Activated CD4-positive, alpha-beta memory T cell treated with anti-CD3 and anti-CD28 coated beads for 36 hours (primary cell): ENCODE results near the gene FOXL1. TPM values are rescaled to one million over a fixed set of nuclear protein-coding genes. Genes with fewer than 3 reads are reported as not detected.
A peak's percentile ranks its signal among the peaks of the same experiment; 100 is the strongest.

Experiments used
- CTCF ChIA-PET: fragments of 350-600 bp; sonication (Branson Sonifier 250); formaldehyde crosslinking; loops from one replicate; lab custom pipeline; 2021; ENCODE audit warnings: antibody characterized with exemption, inconsistent platforms; lab: Charles Lee
- POLR2A ChIA-PET: fragments of 350-600 bp; sonication (Branson Sonifier 250); formaldehyde crosslinking; loops from one replicate; lab custom pipeline; 2021; ENCODE audit warnings: antibody characterized with exemption; lab: Charles Lee
- DNase-seq: peaks from one replicate; pipeline ENCODE4 v3.0.0-alpha.2; 2020
- H3K27ac Mint-ChIP-seq: one replicate; pipeline ENCODE4 v1.8.0; 2021; ENCODE audit warnings: mixed read lengths
- H3K27me3 Mint-ChIP-seq: one replicate; pipeline ENCODE4 v1.8.0; 2021; ENCODE audit warnings: mixed read lengths
- H3K36me3 Mint-ChIP-seq: one replicate; pipeline ENCODE4 v1.8.0; 2021; ENCODE audit warnings: mixed read lengths
- H3K4me1 Mint-ChIP-seq: one replicate; pipeline ENCODE4 v1.8.0; 2021; ENCODE audit warnings: low read depth, mixed read lengths
- H3K4me3 Mint-ChIP-seq: one replicate; pipeline ENCODE4 v1.8.0; 2021; ENCODE audit warnings: mild to moderate bottlenecking, mixed read lengths
- H3K9me3 Mint-ChIP-seq: one replicate; pipeline ENCODE4 v1.8.0; 2021; ENCODE audit warnings: mixed read lengths
- intact Hi-C: fragments of 100-400 bp; cut with micrococcal nuclease; formaldehyde crosslinking; loops from one replicate; pipeline ENCODE4 v1.15.1; 2023
- total RNA-seq, 2 experiments: library from RNA; stranded (reverse); gene quantifications; one replicate each; pipeline ENCODE4 v1.2.3, GENCODE V29; 2021

FOXL1 gene
- total RNA-seq, 2 experiments from 2014 or later: not detected

GRCh38 chr16:86538196-86538780 is 40.1 kb upstream of the FOXL1 start:
- Mint-ChIP-seq H3K27ac (no peak overlapping the region), H3K36me3 (peaks cover 19% of the 10 kb centered on the region), H3K27me3 (no peaks in the 10 kb centered on the region), H3K4me3 (no peak overlapping the region), H3K9me3 (no peaks in the 10 kb centered on the region), H3K4me1 (no peaks in the 10 kb centered on the region)
- CTCF ChIA-PET: interaction anchor here (0.6 kb wide), 1 partner anchor 1366 kb away, joined by 3 read pairs; no protein-coding TSS in a partner anchor
- DNase-seq: no peak
- intact Hi-C loops: no loop called here
- POLR2A ChIA-PET: no interaction called here

GRCh38 chr16:86540894-86541293 is 37.5 kb upstream of the FOXL1 start:
- ChIA-PET CTCF (no interaction called here), POLR2A (interaction anchor here (0.6 kb wide), 1 partner anchor 736 kb away, joined by 3 read pairs; no protein-coding TSS in a partner anchor)
- H3K27ac Mint-ChIP-seq: no peak overlapping the region
- H3K36me3 Mint-ChIP-seq: peaks cover 34% of the 10 kb centered on the region
- intact Hi-C loops: no loop called here
- H3K4me3 Mint-ChIP-seq: no peak overlapping the region
- H3K4me1 Mint-ChIP-seq: no peaks in the 10 kb centered on the region
- no peaks in the 10 kb centered on the region for H3K27me3 Mint-ChIP-seq
- no peak for DNase-seq
- no peaks in the 10 kb centered on the region for H3K9me3 Mint-ChIP-seq

- H3K27me3 Mint-ChIP-seq: no peaks in the 10 kb centered on the region
- H3K36me3 Mint-ChIP-seq: peaks cover 35% of the 10 kb centered on the region
- POLR2A ChIA-PET: interaction anchor here (0.6 kb wide), 1 partner anchor 736 kb away, joined by 3 read pairs; no protein-coding TSS in a partner anchor
- H3K4me1 Mint-ChIP-seq: no peaks in the 10 kb centered on the region
- no peak overlapping the region for H3K4me3 Mint-ChIP-seq
- intact Hi-C loops: no loop called here
- H3K27ac Mint-ChIP-seq: no peak overlapping the region
- no peaks in the 10 kb centered on the region for H3K9me3 Mint-ChIP-seq
- DNase-seq: no peak
- CTCF ChIA-PET: no interaction called here
Observed at GRCh38 chr16:86541560-86541959, 36.8 kb upstream of the FOXL1 start.

- CTCF ChIA-PET: interaction anchor here (0.7 kb wide), 1 partner anchor 66 kb away, joined by 4 read pairs; no protein-coding TSS in a partner anchor
- no peak for DNase-seq
- Mint-ChIP-seq H3K9me3 (no peaks in the 10 kb centered on the region), H3K27me3 (no peaks in the 10 kb centered on the region), H3K4me3 (no peak overlapping the region), H3K4me1 (no peaks in the 10 kb centered on the region), H3K27ac (no peak overlapping the region), H3K36me3 (peaks cover 39% of the 10 kb centered on the region)
- POLR2A ChIA-PET: no interaction called here
- intact Hi-C loops: no loop called here
Observed at GRCh38 chr16:86542756-86543750, 35.3 kb upstream of the FOXL1 start.

- intact Hi-C loops: no loop called here
- no peaks in the 10 kb centered on the region for H3K27me3 Mint-ChIP-seq
- no peak overlapping the region for H3K4me3 Mint-ChIP-seq
- DNase-seq: no peak
- H3K27ac Mint-ChIP-seq: no peak overlapping the region
- ChIA-PET CTCF (no interaction called here), POLR2A (no interaction called here)
- no peaks in the 10 kb centered on the region for H3K9me3 Mint-ChIP-seq
- peaks cover 3% of the 10 kb centered on the region for H3K4me1 Mint-ChIP-seq
- peaks cover 36% of the 10 kb centered on the region for H3K36me3 Mint-ChIP-seq
Observed at GRCh38 chr16:86545481-86545880, 32.9 kb upstream of the FOXL1 start.

GRCh38 chr16:86545954-86546637 is 32.3 kb upstream of the FOXL1 start:
- Mint-ChIP-seq H3K4me1 (peaks cover 3% of the 10 kb centered on the region), H3K27me3 (no peaks in the 10 kb centered on the region), H3K36me3 (peaks cover 31% of the 10 kb centered on the region), H3K4me3 (no peak overlapping the region), H3K27ac (no peak overlapping the region), H3K9me3 (no peaks in the 10 kb centered on the region)
- ChIA-PET CTCF (no interaction called here), POLR2A (no interaction called here)
- no peak for DNase-seq
- intact Hi-C loops: no loop called here

GRCh38 chr16:86546638-86547013 is 31.7 kb upstream of the FOXL1 start:
- Mint-ChIP-seq H3K4me1 (peaks cover 3% of the 10 kb centered on the region), H3K27me3 (no peaks in the 10 kb centered on the region), H3K36me3 (peaks cover 33% of the 10 kb centered on the region), H3K27ac (no peak overlapping the region), H3K9me3 (no peaks in the 10 kb centered on the region), H3K4me3 (no peak overlapping the region)
- POLR2A ChIA-PET: no interaction called here
- CTCF ChIA-PET: no interaction called here
- intact Hi-C loops: no loop called here
- no peak for DNase-seq

GRCh38 chr16:86547286-86547685 is 31.1 kb upstream of the FOXL1 start:
- DNase-seq: no peak
- peaks cover 3% of the 10 kb centered on the region for H3K4me1 Mint-ChIP-seq
- no peak overlapping the region for H3K27ac Mint-ChIP-seq
- H3K9me3 Mint-ChIP-seq: no peaks in the 10 kb centered on the region
- no peak overlapping the region for H3K4me3 Mint-ChIP-seq
- ChIA-PET POLR2A (no interaction called here), CTCF (no interaction called here)
- intact Hi-C loops: no loop called here
- H3K27me3 Mint-ChIP-seq: no peaks in the 10 kb centered on the region
- peaks cover 29% of the 10 kb centered on the region for H3K36me3 Mint-ChIP-seq

GRCh38 chr16:86549076-86549892 is 29.1 kb upstream of the FOXL1 start:
- Mint-ChIP-seq H3K4me1 (peaks cover 13% of the 10 kb centered on the region), H3K27me3 (no peaks in the 10 kb centered on the region), H3K4me3 (no peak overlapping the region), H3K9me3 (no peaks in the 10 kb centered on the region), H3K27ac (peak overlapping the region; percentile 23), H3K36me3 (peaks cover 30% of the 10 kb centered on the region)
- ChIA-PET POLR2A (no interaction called here), CTCF (no interaction called here)
- intact Hi-C loops: no loop called here
- peak; percentile 55 for DNase-seq

GRCh38 chr16:86549893-86550190 is 28.5 kb upstream of the FOXL1 start:
- Mint-ChIP-seq H3K27me3 (no peaks in the 10 kb centered on the region), H3K4me3 (no peak overlapping the region), H3K9me3 (no peaks in the 10 kb centered on the region), H3K27ac (no peak overlapping the region), H3K36me3 (peaks cover 25% of the 10 kb centered on the region), H3K4me1 (peaks cover 14% of the 10 kb centered on the region)
- CTCF ChIA-PET: no interaction called here
- intact Hi-C loops: no loop called here
- DNase-seq: no peak
- POLR2A ChIA-PET: no interaction called here

GRCh38 chr16:86550281-86550680 is 28.1 kb upstream of the FOXL1 start:
- CTCF ChIA-PET: no interaction called here
- H3K27me3 Mint-ChIP-seq: no peaks in the 10 kb centered on the region
- H3K36me3 Mint-ChIP-seq: peaks cover 22% of the 10 kb centered on the region
- DNase-seq: no peak
- no peaks in the 10 kb centered on the region for H3K9me3 Mint-ChIP-seq
- POLR2A ChIA-PET: no interaction called here
- intact Hi-C loops: no loop called here
- peaks cover 14% of the 10 kb centered on the region for H3K4me1 Mint-ChIP-seq
- no peak overlapping the region for H3K27ac Mint-ChIP-seq
- H3K4me3 Mint-ChIP-seq: no peak overlapping the region
